Gastrocnemius medialis (tissue), 4 donors: ENCODE results near the gene ADAMTS18. TPM values are rescaled to one million over a fixed set of nuclear protein-coding genes. Genes with fewer than 3 reads are reported as not detected.

Source experiments
- ATAC-seq, 2 donors: fragments of 150-250 bp; one replicate each; pipeline ENCODE4 v1.9.1; 2016
- DNase-seq, 2 donors: peaks; one replicate each; pipeline ENCODE4 v3.0.0-alpha.2; 2019
- H3K27ac ChIP-seq, 4 donors: fragments of 200-600 bp; sonication (generic); 1 replicate in 1 of 4; 2 replicates in 3 of 4; pipeline ENCODE4 v1.5.1; 2016 to 2018; ENCODE audit warnings: mild to moderate bottlenecking in 2 of 4, moderate library complexity in 1 of 4
- H3K27me3 ChIP-seq, 3 donors: fragments of 200-600 bp; sonication (generic) in 2 of 3; 1 replicate in 1 of 3; 2 replicates in 2 of 3; pipeline versions ENCODE4 v1.5.1 to v1.6.0; 2016 to 2019; ENCODE audit warnings: mild to moderate bottlenecking in 1 of 3, moderate library complexity in 1 of 3
- H3K36me3 ChIP-seq, 2 donors: fragments of 200-600 bp; sonication (generic) in 1 of 2; one replicate each; pipeline ENCODE4 v1.5.1; 2017 to 2018
- H3K4me1 ChIP-seq, 2 donors: fragments of 200-600 bp; sonication (generic) in 1 of 2; one replicate each; pipeline ENCODE4 v1.5.1; 2016 to 2017; ENCODE audit warnings: mild to moderate bottlenecking in 2 of 2
- H3K4me3 ChIP-seq, 4 donors: fragments of 200-600 bp; sonication (generic) in 3 of 4; 1 replicate in 1 of 4; 2 replicates in 3 of 4; pipeline ENCODE4 v1.5.1; 2016 to 2019; ENCODE audit warnings: mild to moderate bottlenecking in 2 of 4
- H3K9me3 ChIP-seq, 3 donors: fragments of 200-600 bp; sonication (generic) in 2 of 3; 1 replicate in 1 of 3; 2 replicates in 2 of 3; pipeline ENCODE4 v1.5.1; 2016 to 2019
- CTCF ChIP-seq, 5 experiments: fragments of 450-650 bp in 3 of 5; fragments of 200-600 bp in 2 of 5; sonication (generic) in 2 of 5; IDR thresholded peaks in 4 of 5; conservative IDR thresholded peaks in 1 of 5; 1 replicate in 4 of 5; 2 replicates in 1 of 5; pipeline ENCODE4 v1.5.1; 2016 to 2019; ENCODE audit warnings: antibody characterized with exemption in 5 of 5, mild to moderate bottlenecking in 3 of 5, moderate library complexity in 3 of 5
- POLR2A ChIP-seq, 2 donors: fragments of 450-650 bp; IDR thresholded peaks; one replicate each; pipeline ENCODE4 v1.6.1; 2017; ENCODE audit warnings: antibody characterized with exemption in 2 of 2, mild to moderate bottlenecking in 2 of 2, moderate library complexity in 2 of 2
- in situ Hi-C, 4 donors: fragments of 200-750 bp; cut with MboI; loops; one replicate each; pipeline versions ENCODE4 v1.15.0 to v1.8.0; 2017; ENCODE audit warnings: low sequenced_read_pairs in 4 of 4
- intact Hi-C: fragments of 100-400 bp; cut with DNase I; formaldehyde crosslinking; loops from one replicate; pipeline ENCODE4 v1.15.1; 2023; ENCODE audit warnings: low total_unique reads
- total RNA-seq, 4 donors: library from RNA; depleted of rRNA; stranded (reverse); fragments of >200 nt; gene quantifications; one replicate each; pipeline versions ENCODE4 v1.1.0 to v1.2.3, GENCODE V29; 2016

Gene ADAMTS18
- total RNA-seq, 4 donors from 2014 or later, result 0.82 TPM; not detected in 3

DNA sequence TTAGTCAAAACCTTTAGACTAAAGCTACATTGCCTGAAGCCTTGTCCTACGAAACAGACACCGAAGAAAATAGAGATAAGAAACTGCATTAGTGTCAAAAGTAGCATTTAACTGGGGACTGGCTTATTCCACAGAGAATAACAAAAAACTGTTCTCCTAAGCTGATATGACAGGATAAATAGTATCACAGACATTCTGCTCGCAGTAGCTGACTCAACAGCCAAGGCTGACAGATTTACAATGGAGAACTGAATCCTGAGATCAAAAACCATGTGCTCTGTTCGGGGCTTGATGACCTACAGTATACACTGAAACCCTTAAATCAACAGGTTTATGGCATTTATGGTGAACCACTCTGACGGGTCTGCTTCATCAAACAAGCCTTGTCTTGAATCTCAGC, 25.5 kb downstream of the ADAMTS18 start:
- no peak for DNase-seq
- intact Hi-C loops (no loop called here), in situ Hi-C loops (no loop called here)
- Histone ChIP-seq H3K4me1 (no peaks in the 10 kb centered on the region), H3K9me3 (no peaks in the 10 kb centered on the region), H3K27ac (no peak overlapping the region), H3K36me3 (no peaks in the 10 kb centered on the region), H3K27me3 (no peaks in the 10 kb centered on the region), H3K4me3 (no peak overlapping the region)
- ATAC-seq, result no peak
- TF ChIP-seq CTCF (IDR thresholded peaks at IDR 0.05 in 4 of 5, conservative IDR thresholded peaks at IDR 0.05 in 1 of 5), result no peak
- no peak for TF ChIP-seq POLR2A (IDR thresholded peaks at IDR 0.05)

- DNase-seq (no peak), ATAC-seq (no peak)
- no peak for TF ChIP-seq POLR2A (IDR thresholded peaks at IDR 0.05)
- no peak for TF ChIP-seq CTCF (IDR thresholded peaks at IDR 0.05 in 4 of 5, conservative IDR thresholded peaks at IDR 0.05 in 1 of 5)
- Histone ChIP-seq H3K4me3 (no peak overlapping the region), H3K9me3 (no peaks in the 10 kb centered on the region), H3K27ac (no peak overlapping the region), H3K4me1 (no peaks in the 10 kb centered on the region), H3K27me3 (no peaks in the 10 kb centered on the region), H3K36me3 (no peaks in the 10 kb centered on the region)
- in situ Hi-C loops, result no loop called here
- intact Hi-C loops, result no loop called here
These were observed 26.2 kb downstream of the ADAMTS18 start for GRCh38 chr16:77408607-77409006.

GRCh38 chr16:77406680-77407079, 28.2 kb downstream of the ADAMTS18 start:
- no peaks in the 10 kb centered on the region for H3K36me3 ChIP-seq
- H3K27ac ChIP-seq, result no peak overlapping the region
- in situ Hi-C loops, result no loop called here

DNA sequence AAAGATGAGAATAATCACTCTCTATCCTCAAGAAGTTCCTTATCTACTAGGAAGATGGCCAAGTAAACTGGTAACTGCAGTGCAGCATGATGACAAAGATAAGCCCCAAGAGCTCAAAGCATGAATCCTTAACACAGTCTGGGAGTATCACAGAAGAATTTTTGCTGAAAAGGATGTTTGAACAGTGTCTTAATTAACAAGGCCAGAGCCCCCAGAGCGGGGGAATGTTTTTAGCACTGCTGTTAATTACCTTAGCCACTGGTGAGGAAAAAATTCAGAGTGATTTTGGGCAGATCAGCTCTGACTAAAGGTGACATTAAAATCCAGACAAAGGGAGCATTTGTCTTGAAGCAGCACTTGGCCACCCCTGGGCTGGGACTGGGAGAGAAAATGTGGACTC, 30.1 kb downstream of the ADAMTS18 start:
- Histone ChIP-seq H3K27ac (no peak overlapping the region), H3K4me3 (no peak overlapping the region), H3K36me3 (no peaks in the 10 kb centered on the region), H3K4me1 (no peaks in the 10 kb centered on the region), H3K9me3 (no peaks in the 10 kb centered on the region), H3K27me3 (no peaks in the 10 kb centered on the region)
- no peak for TF ChIP-seq CTCF (IDR thresholded peaks at IDR 0.05 in 4 of 5, conservative IDR thresholded peaks at IDR 0.05 in 1 of 5)
- no peak for TF ChIP-seq POLR2A (IDR thresholded peaks at IDR 0.05)
- DNase-seq (no peak), ATAC-seq (no peak)
- intact Hi-C loops, result no loop called here
- in situ Hi-C loops, result no loop called here

More at GRCh38 chr16:77406680-77407079, 28.2 kb downstream of the ADAMTS18 start:
- H3K4me1 ChIP-seq, result no peaks in the 10 kb centered on the region
- H3K4me3 ChIP-seq, result no peak overlapping the region
- ATAC-seq, result no peak
- no peak for DNase-seq
- H3K27me3 ChIP-seq, result no peaks in the 10 kb centered on the region
- TF ChIP-seq POLR2A (IDR thresholded peaks at IDR 0.05) (no peak), CTCF (IDR thresholded peaks at IDR 0.05 in 4 of 5, conservative IDR thresholded peaks at IDR 0.05 in 1 of 5) (no peak)
- intact Hi-C loops, result no loop called here
- H3K9me3 ChIP-seq, result no peaks in the 10 kb centered on the region

GRCh38 chr16:77403732-77404131, 31.1 kb downstream of the ADAMTS18 start:
- H3K9me3 ChIP-seq, result no peaks in the 10 kb centered on the region
- intact Hi-C loops, result no loop called here
- ATAC-seq (no peak), DNase-seq (no peak)
- in situ Hi-C loops, result no loop called here
- H3K27ac ChIP-seq, result no peak overlapping the region
- H3K36me3 ChIP-seq, result no peaks in the 10 kb centered on the region
- no peak overlapping the region for H3K4me3 ChIP-seq
- no peaks in the 10 kb centered on the region for H3K4me1 ChIP-seq
- TF ChIP-seq POLR2A (IDR thresholded peaks at IDR 0.05), result no peak
- TF ChIP-seq CTCF (IDR thresholded peaks at IDR 0.05 in 4 of 5, conservative IDR thresholded peaks at IDR 0.05 in 1 of 5), result no peak
- no peaks in the 10 kb centered on the region for H3K27me3 ChIP-seq
